Fibroblast of the aortic adventitia (primary cell): ENCODE data around the gene GAPDH. TPM values are rescaled to one million over a fixed set of nuclear protein-coding genes. Genes with fewer than 3 reads are reported as not detected.
A peak's percentile ranks its signal among the peaks of the same experiment; 100 is the strongest.

Experiments
- DNase-seq: peaks from one replicate; pipeline ENCODE4 v3.0.0-alpha.2; 2010; ENCODE audit warnings: low read depth
- H3K4me3 ChIP-seq: 2 replicates; pipeline ENCODE4 v1.5.1; 2011; ENCODE audit warnings: low read depth, mild to moderate bottlenecking, control low read depth, low read length, moderate library complexity
- CTCF ChIP-seq: IDR thresholded peaks from 2 replicates; pipeline ENCODE4 v1.5.1; 2011; ENCODE audit warnings: mild to moderate bottlenecking, low read length, control low read depth, inconsistent platforms; ENCODE audit not compliant: insufficient read depth
- total RNA-seq: library from RNA; depleted of rRNA; stranded (reverse); fragments of >200 nt; gene quantifications from 2 replicates; pipeline ENCODE4 v1.2.3, GENCODE V29; 2012; ENCODE audit warnings: low replicate concordance

Gene GAPDH
- total RNA-seq, 1 donor: 5,776 TPM

- DNase-seq: no peak
- TF ChIP-seq CTCF: no peak
These were observed 8.1 kb downstream of the GAPDH start for GRCh38 chr12:6542209-6543009.

GRCh38 chr12:6546016-6546415, 11.7 kb downstream of the GAPDH start:
- no peak for DNase-seq
- H3K4me3 ChIP-seq: no peak overlapping the region
- TF ChIP-seq CTCF: no peak

More at GRCh38 chr12:6542209-6543009, 8.1 kb downstream of the GAPDH start:
- no peak overlapping the region for H3K4me3 ChIP-seq

GRCh38 chr12:6547566-6547965, 13.2 kb downstream of the GAPDH start:
- TF ChIP-seq CTCF: no peak
- peak overlapping the region; percentile 63 for H3K4me3 ChIP-seq

GRCh38 chr12:6547987-6548386, 13.7 kb downstream of the GAPDH start:
- no peak for TF ChIP-seq CTCF
- H3K4me3 ChIP-seq: peak overlapping the region; percentile 63
- DNase-seq: peak; percentile 87

More at GRCh38 chr12:6547566-6547965, 13.2 kb downstream of the GAPDH start:
- DNase-seq: no peak

- peak overlapping the region; percentile 63 for H3K4me3 ChIP-seq
- DNase-seq: no peak
- no peak for TF ChIP-seq CTCF
These were observed 14.2 kb downstream of the GAPDH start for GRCh38 chr12:6548556-6548955.

- peak overlapping the region; percentile 63 for H3K4me3 ChIP-seq
- DNase-seq: peak; percentile 89
- TF ChIP-seq CTCF: no peak
These were observed 14.8 kb downstream of the GAPDH start for GRCh38 chr12:6548966-6549683.
